ENCODE results near the gene DNAJC18.

DNAJC18 gene

GRCh38 chr5:139403787-139404483 lies 35.4 kb downstream of the DNAJC18 start, which contains the start of gene SPATA24:
Gene SPATA24 (minus strand): TSS chr5:139404089. CDS start chr5:139404060, 29 bp downstream.
- peak; percentile 92 to 96 for DNase-seq (ENCODE audit: low read depth in 2 of 2)

- no peak for DNase-seq (ENCODE audit: low read depth in 2 of 2)
Observed at GRCh38 chr5:139403418-139403786, 35.9 kb downstream of the DNAJC18 start.

- DNase-seq (ENCODE audit: low read depth in 2 of 2) = no peak
Observed at GRCh38 chr5:139402561-139403158, 36.7 kb downstream of the DNAJC18 start.

- DNase-seq (ENCODE audit: low read depth in 2 of 2) = no peak
Observed at GRCh38 chr5:139401546-139401945, 37.8 kb downstream of the DNAJC18 start.

GRCh38 chr5:139399501-139400121 lies 39.7 kb downstream of the DNAJC18 start:
- DNase-seq (ENCODE audit: low read depth in 2 of 2) = no peak

GRCh38 chr5:139397921-139398320 lies 41.4 kb downstream of the DNAJC18 start:
- DNase-seq (ENCODE audit: low read depth in 2 of 2) = no peak

DNA sequence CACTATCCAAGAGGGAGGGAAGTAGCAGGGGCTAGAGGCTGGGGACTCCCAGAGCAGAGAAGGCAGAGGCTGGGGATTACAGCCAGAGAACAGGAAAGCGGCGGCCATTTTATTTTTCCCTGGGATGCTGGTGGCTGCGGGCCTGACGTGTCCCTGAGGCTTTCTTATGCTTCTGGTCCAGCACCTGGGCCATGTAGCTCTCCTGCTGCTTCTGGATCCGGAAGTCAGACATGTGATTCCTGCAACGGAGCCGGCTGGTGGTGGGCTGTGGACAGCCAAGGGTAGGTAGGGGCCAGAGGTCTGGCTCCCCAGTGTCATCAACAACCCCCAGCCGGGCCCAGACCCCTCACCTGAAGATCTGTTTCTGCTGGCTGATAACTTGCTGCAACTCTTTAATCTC lies 42.6 kb downstream of the DNAJC18 start:
- no peak for DNase-seq (ENCODE audit: low read depth in 2 of 2)

GRCh38 chr5:139395844-139396640 lies 43.3 kb downstream of the DNAJC18 start:
- DNase-seq (ENCODE audit: low read depth in 2 of 2) = no peak

- no peak for DNase-seq (ENCODE audit: low read depth in 2 of 2)
Observed at GRCh38 chr5:139394654-139395566, 44.4 kb downstream of the DNAJC18 start, which contains the start of gene PROB1. Gene PROB1 (minus strand): TSS chr5:139395104. CDS start chr5:139395081, 23 bp downstream.

DNA sequence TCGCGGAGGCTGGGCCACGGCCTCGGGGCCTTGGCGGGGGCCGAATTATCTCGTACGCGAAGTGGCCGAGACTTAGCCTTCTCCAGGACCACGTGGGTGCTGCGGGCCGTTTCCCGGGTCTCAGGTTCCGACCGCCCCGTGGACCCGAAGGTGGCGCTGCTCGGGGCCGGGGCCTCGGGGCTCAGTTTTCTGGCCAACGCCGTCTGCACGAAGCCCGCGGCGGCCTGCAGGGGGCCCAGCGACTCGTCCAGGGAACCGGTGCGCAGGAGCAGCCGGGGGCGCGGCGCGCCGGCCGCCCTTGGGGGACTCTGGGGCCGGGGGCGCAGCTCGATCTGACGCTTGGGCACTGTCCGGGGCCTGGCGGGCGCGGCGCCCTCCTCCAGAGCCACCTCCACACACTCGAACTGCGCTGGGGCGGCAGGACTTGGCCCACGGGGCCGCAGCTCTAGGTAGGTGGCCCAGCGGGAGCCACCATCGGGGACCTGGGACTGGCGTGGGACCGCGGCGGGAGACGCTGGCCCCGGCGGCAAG lies 45.1 kb downstream of the DNAJC18 start:
- peak in 1 of 2 donors; percentile 39 for DNase-seq (ENCODE audit: low read depth in 2 of 2)

GRCh38 chr5:139393497-139394122 lies 45.7 kb downstream of the DNAJC18 start:
- DNase-seq (ENCODE audit: low read depth in 2 of 2) = no peak

GRCh38 chr5:139392678-139393496 lies 46.4 kb downstream of the DNAJC18 start:
- DNase-seq (ENCODE audit: low read depth in 2 of 2) = peak; percentile 39 to 56

DNA sequence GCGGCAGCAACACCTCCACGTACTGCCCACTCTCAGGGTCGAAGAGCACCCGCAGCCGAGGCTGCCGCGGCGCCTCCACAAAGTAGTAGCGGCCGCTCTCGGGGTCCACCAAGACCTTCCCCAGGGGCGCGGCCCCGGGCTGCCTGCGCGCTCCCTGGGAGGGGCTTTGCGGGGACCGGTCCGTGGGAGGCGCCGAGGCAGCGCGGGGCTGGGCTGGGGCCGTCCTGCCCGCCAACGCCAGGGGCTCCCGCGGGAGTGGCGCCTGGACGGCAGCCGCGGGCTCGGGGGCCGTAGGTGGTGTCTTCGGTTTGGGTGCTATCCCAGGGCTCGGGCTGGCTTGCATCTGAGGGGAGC lies 47.0 kb downstream of the DNAJC18 start:
- DNase-seq (ENCODE audit: low read depth in 2 of 2) = no peak

GRCh38 chr5:139391570-139392323 lies 47.6 kb downstream of the DNAJC18 start:
- no peak for DNase-seq (ENCODE audit: low read depth in 2 of 2)

GRCh38 chr5:139390639-139391569 lies 48.4 kb downstream of the DNAJC18 start:
- no peak for DNase-seq (ENCODE audit: low read depth in 2 of 2)

GRCh38 chr5:139389701-139390638 lies 49.4 kb downstream of the DNAJC18 start, which contains the start of gene MZB1:
Gene MZB1 (minus strand): TSS chr5:139389913. CDS start chr5:139389856, 57 bp downstream.
- peak; percentile 27 for DNase-seq (ENCODE audit: low read depth in 2 of 2)
